HL-60/S4 treated with retinoic acid at 250 ng/mL for 4 days and 3 days (cell line): ENCODE results near the gene ABCD1.

Source experiments
- in situ Hi-C: fragments of 300-500 bp; cut with MboI; formaldehyde crosslinking; loops from 2 replicates; pipeline ENCODE4 v1.7.0; 2022; ENCODE audit warnings: low sequenced_read_pairs

ABCD1 gene

GRCh38 chrX:153783378-153784013 lies 58.8 kb downstream of the ABCD1 start:
- in situ Hi-C loops, result no loop called here

DNA sequence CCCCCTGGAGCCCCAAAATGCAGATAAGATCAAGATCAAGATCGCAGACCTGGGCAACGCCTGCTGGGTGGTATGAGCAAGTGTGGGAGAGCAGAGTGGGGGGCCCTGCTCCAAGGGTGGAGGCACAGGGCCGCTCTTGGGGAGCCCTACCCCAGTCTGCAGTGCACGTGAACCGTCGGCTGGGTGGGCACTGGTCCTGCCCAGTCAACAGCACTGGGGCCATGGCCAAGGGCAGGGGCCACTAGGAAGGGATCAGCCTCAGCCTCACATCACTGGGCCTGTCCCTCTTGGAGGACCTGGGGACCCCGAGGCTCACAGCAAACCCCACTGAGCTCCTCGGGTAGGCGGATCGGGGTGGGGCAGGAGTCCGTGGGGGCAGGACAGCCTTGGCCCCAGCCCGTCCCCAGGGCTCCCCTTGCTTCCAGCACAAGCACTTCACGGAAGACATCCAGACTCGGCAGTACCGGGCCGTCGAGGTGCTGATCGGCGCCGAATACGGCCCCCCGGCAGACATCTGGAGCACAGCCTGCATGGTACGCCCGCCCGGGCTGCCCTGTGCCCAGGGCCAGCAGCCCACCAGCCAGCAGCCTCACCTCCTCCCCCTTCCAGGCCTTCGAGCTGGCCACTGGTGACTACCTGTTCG lies 59.8 kb downstream of the ABCD1 start:
- in situ Hi-C loops, result no loop called here

- in situ Hi-C loops, result no loop called here
These were observed 62.0 kb downstream of the ABCD1 start for GRCh38 chrX:153786669-153787068.

DNA sequence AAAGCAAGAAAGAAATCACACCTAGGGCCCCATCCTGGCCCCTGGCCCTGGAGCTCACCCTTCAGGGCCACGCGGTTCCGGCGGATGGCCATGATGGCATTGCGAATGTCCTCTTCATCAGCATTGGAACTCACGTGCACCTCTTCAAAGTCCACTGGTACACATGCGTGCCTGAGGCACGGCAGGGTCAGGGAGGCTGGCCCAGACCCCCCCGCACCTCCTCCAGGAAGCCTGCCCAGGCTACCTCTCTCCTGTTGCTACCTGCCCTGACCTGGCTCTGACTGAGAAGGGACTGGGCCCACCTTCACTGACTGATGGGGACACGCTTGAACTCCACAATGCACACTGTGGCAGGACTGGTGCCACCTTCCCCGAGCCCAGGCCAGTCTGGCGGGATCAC lies 65.0 kb downstream of the ABCD1 start:
- in situ Hi-C loops, result no loop called here

GRCh38 chrX:153791104-153791852 lies 66.6 kb downstream of the ABCD1 start:
- in situ Hi-C loops, result no loop called here

GRCh38 chrX:153792368-153792767 lies 67.7 kb downstream of the ABCD1 start:
- in situ Hi-C loops, result no loop called here

GRCh38 chrX:153793291-153793690 lies 68.6 kb downstream of the ABCD1 start:
- in situ Hi-C loops, result no loop called here
